ENCODE data around the gene GOLGA7B. TPM values are rescaled to one million over a fixed set of nuclear protein-coding genes. Genes with fewer than 3 reads are reported as not detected.

GOLGA7B gene
- total RNA-seq, 2 experiments from 2014 or later, result 0.92 to 1.1 TPM

GRCh38 chr10:97876402-97876801, 26.8 kb downstream of the GOLGA7B start:
- H3K4me1 Mint-ChIP-seq (ENCODE audit: low read depth), result no peaks in the 10 kb centered on the region
- no peak for DNase-seq
- H3K9me3 Mint-ChIP-seq, result no peaks in the 10 kb centered on the region
- ChIA-PET POLR2A (no interaction called here), CTCF (interaction anchor here (0.6 to 1.7 kb wide), 4 partner anchors 9 to 120 kb away, joined by 3 to 7 read pairs (median 4); no protein-coding TSS in a partner anchor)
- intact Hi-C loops (cut with micrococcal nuclease), result no loop called here
- no peaks in the 10 kb centered on the region for H3K36me3 Mint-ChIP-seq (ENCODE audit: low read depth)
- no peak overlapping the region for H3K4me3 Mint-ChIP-seq
- peaks cover 2% of the 10 kb centered on the region for H3K27me3 Mint-ChIP-seq
- no peak for ATAC-seq
- no peak for TF ChIP-seq CTCF (IDR thresholded peaks at IDR 0.05)
- no peak overlapping the region for H3K27ac Mint-ChIP-seq

DNA sequence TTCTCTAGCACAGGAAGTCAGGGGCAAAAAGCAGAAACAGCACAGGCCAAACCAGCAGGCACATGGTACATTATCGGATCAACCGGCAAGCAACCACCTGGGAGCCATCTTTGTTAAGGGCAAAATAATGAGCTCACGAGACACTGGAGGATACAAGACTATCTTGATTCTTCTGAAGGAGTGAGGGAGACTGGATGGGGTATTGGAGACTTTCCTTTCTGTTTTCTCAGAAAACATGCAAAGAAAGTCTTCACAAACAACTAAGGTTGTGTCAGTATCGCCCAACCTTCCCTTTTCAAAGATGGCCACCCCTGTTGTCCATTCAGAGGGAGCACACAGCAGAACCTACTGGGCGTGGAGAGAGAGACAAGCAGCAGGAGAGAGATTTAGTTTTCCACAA, 29.6 kb downstream of the GOLGA7B start:
- TF ChIP-seq CTCF (IDR thresholded peaks at IDR 0.05), result no peak
- Mint-ChIP-seq H3K27ac (no peak overlapping the region), H3K36me3 (ENCODE audit: low read depth) (no peaks in the 10 kb centered on the region), H3K9me3 (no peaks in the 10 kb centered on the region), H3K27me3 (peaks cover 2% of the 10 kb centered on the region), H3K4me3 (no peak overlapping the region), H3K4me1 (ENCODE audit: low read depth) (peaks cover 2% of the 10 kb centered on the region)
- POLR2A ChIA-PET, result no interaction called here
- CTCF ChIA-PET, result interaction anchor here (1.0 kb wide), 2 partner anchors 10 to 36 kb away, joined by 3 read pairs; no protein-coding TSS in a partner anchor
- no peak for DNase-seq
- intact Hi-C loops (cut with micrococcal nuclease), result no loop called here
- no peak for ATAC-seq

DNA sequence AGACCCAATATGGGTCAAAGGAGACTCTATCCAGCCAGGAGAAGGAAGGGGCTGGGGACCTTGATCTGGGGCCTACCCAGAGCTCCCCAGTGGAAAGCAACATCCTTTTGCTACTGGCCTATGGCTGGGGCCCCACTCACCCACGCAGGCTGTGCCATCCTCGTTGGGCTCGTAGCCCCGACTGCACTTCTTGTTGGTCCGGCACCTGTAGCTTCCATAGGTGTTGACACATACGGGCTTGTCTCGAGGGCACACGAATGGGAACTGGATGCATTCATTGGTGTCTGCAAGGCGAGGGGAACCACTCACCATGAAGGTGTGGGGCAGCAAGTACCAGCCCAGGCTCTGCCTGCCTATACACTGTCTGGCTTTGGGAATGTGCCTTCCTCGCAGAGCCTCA, 30.5 kb downstream of the GOLGA7B start:
- TF ChIP-seq CTCF (IDR thresholded peaks at IDR 0.05), result no peak
- ATAC-seq, result no peak
- H3K4me1 Mint-ChIP-seq (ENCODE audit: low read depth), result peaks cover 2% of the 10 kb centered on the region
- DNase-seq, result no peak
- H3K27me3 Mint-ChIP-seq, result no peaks in the 10 kb centered on the region
- intact Hi-C loops (cut with micrococcal nuclease), result no loop called here
- no peaks in the 10 kb centered on the region for H3K36me3 Mint-ChIP-seq (ENCODE audit: low read depth)
- CTCF ChIA-PET, result interaction anchor here (0.7 to 1.3 kb wide), 3 partner anchors 11 to 129 kb away, joined by 3 read pairs; no protein-coding TSS in a partner anchor
- H3K27ac Mint-ChIP-seq, result no peak overlapping the region
- POLR2A ChIA-PET, result no interaction called here
- H3K4me3 Mint-ChIP-seq, result no peak overlapping the region
- H3K9me3 Mint-ChIP-seq, result no peaks in the 10 kb centered on the region

DNA sequence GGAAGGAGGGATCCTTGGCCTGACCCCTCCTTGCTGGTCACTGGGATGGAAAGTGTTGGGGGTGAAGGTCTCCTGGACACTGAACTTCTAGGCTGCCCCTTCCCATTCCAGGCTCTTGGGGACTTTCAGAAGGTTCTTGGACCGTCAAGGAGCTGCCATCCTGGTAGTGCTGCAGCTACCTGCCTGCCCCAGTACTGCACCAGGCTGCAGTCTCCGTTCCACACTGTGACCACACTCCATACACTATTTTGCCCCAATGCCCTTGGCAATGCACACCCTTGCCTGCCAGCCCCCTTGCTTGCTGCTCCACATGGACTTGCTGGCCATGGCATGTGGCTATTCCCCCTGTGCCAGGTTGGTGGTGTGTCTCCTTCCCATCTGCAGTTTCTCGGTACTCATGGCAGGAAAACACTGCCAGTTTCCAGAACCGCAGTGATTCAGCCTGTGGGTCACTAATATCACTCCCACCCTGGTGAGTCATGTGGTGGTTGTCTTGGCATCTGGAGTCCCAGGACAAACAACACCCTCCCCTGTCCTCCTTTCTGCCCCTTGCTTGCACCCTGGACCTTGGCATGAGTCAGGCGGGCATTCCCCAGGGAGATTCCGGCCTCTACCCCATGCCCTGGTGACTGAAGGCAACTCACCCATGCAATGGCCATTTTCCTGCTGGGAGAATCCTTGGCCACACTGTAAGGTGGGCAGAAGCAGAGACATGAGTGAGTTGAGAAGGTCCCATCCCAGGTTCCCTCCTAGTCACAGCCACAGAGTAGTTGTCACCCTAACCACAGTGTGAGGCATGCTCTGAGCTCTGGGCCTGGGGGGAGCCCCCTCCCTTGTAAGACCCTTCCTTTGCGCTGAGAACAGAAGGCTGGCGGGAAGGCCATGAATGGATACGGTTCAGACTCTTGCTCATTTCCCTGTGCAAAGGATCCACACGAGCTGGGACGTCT, 32.8 kb downstream of the GOLGA7B start:
- Mint-ChIP-seq H3K27me3 (no peaks in the 10 kb centered on the region), H3K4me1 (ENCODE audit: low read depth) (peaks cover 2% of the 10 kb centered on the region), H3K27ac (no peak overlapping the region), H3K4me3 (no peak overlapping the region), H3K36me3 (ENCODE audit: low read depth) (no peaks in the 10 kb centered on the region), H3K9me3 (no peaks in the 10 kb centered on the region)
- DNase-seq (peak; percentile 52), ATAC-seq (peak; percentile 84)
- POLR2A ChIA-PET, result no interaction called here
- CTCF ChIA-PET, result interaction anchor here (2.6 kb wide), 1 partner anchor 13 kb away, joined by 7 read pairs; no protein-coding TSS in a partner anchor
- no peak for TF ChIP-seq CTCF (IDR thresholded peaks at IDR 0.05)
- intact Hi-C loops (cut with micrococcal nuclease), result no loop called here

DNA sequence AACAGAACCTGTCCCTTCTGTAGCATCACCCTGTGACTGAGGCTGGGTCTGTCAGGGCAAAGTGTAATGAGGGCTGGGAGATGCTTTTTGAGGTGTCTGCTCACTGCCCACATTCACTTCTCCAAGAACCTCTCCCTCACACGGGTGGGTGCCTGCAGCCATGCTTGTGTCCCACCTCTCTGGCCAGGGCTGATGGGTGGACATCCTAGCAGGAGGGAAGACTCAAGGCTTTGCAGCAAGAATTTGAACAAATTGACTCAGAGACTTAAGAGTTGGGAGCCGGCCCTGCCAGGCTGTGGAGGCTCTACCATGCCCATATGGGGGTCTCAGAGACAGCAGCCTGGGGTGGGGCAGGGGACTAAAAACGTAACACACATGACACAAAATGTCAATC, 33.4 kb downstream of the GOLGA7B start:
- H3K27me3 Mint-ChIP-seq, result peaks cover under 1% of the 10 kb centered on the region
- TF ChIP-seq CTCF (IDR thresholded peaks at IDR 0.05), result no peak
- H3K4me3 Mint-ChIP-seq, result no peak overlapping the region
- no peak for ATAC-seq
- POLR2A ChIA-PET, result no interaction called here
- no peaks in the 10 kb centered on the region for H3K9me3 Mint-ChIP-seq
- intact Hi-C loops (cut with micrococcal nuclease), result no loop called here
- peaks cover 2% of the 10 kb centered on the region for H3K4me1 Mint-ChIP-seq (ENCODE audit: low read depth)
- H3K27ac Mint-ChIP-seq, result no peak overlapping the region
- no peak for DNase-seq
- no peaks in the 10 kb centered on the region for H3K36me3 Mint-ChIP-seq (ENCODE audit: low read depth)
- CTCF ChIA-PET, result interaction anchor here (2.6 kb wide), 1 partner anchor 14 kb away, joined by 7 read pairs; no protein-coding TSS in a partner anchor
